ENCODE data around the gene PTPRG.

PTPRG gene

DNA sequence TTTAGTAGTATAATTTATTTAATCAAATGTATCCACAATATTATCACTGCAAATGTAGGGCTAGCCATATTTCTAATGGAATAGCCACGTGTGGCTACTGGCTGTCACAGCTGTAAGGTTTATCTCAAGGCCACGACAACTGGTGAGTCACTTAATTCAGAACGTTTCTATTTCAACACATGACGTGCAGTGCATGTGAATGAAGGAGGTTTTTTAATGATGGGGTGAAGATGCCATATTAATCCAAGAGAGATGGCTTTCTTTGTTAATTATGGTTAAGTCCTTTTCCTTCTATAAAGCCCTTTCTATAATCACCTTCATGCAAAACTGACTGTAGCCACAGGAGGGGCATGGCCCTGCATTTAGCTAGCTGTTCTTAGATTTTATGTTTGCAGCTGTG lies 600.0 kb downstream of the PTPRG start:
- TF ChIP-seq, protein P1, sequence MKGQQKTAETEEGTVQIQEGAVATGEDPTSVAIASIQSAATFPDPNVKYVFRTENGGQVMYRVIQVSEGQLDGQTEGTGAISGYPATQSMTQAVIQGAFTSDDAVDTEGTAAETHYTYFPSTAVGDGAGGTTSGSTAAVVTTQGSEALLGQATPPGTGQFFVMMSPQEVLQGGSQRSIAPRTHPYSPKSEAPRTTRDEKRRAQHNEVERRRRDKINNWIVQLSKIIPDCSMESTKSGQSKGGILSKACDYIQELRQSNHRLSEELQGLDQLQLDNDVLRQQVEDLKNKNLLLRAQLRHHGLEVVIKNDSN (IDR thresholded peaks at IDR 0.05): no peak
- TF ChIP-seq TCF12 (IDR thresholded peaks at IDR 0.05; ENCODE audit: low read depth) (no peak), TEAD4 (IDR thresholded peaks at IDR 0.05) (no peak), EP300 (IDR thresholded peaks at IDR 0.05; ENCODE audit: borderline replicate concordance) (no peak), CEBPB (IDR thresholded peaks at IDR 0.05) (no peak), ZBTB7A (IDR thresholded peaks at IDR 0.05; ENCODE audit: low read depth) (no peak), RAD21 (IDR thresholded peaks at IDR 0.05; ENCODE audit: low read depth) (no peak), YY1 (IDR thresholded peaks at IDR 0.05; ENCODE audit: low read depth) (no peak), TAF1 (IDR thresholded peaks at IDR 0.05; ENCODE audit: low read depth) (no peak), FOXM1 (IDR thresholded peaks at IDR 0.05; ENCODE audit: borderline replicate concordance, low read depth) (no peak), CREB1 (IDR thresholded peaks at IDR 0.05; ENCODE audit: low read depth) (no peak), NFIC (IDR thresholded peaks at IDR 0.05) (no peak), EGR1 (IDR thresholded peaks at IDR 0.05) (no peak)
- TF ChIP-seq, protein P2, sequence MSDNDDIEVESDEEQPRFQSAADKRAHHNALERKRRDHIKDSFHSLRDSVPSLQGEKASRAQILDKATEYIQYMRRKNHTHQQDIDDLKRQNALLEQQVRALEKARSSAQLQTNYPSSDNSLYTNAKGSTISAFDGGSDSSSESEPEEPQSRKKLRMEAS (IDR thresholded peaks at IDR 0.05): no peak
- TF ChIP-seq, protein P3, sequence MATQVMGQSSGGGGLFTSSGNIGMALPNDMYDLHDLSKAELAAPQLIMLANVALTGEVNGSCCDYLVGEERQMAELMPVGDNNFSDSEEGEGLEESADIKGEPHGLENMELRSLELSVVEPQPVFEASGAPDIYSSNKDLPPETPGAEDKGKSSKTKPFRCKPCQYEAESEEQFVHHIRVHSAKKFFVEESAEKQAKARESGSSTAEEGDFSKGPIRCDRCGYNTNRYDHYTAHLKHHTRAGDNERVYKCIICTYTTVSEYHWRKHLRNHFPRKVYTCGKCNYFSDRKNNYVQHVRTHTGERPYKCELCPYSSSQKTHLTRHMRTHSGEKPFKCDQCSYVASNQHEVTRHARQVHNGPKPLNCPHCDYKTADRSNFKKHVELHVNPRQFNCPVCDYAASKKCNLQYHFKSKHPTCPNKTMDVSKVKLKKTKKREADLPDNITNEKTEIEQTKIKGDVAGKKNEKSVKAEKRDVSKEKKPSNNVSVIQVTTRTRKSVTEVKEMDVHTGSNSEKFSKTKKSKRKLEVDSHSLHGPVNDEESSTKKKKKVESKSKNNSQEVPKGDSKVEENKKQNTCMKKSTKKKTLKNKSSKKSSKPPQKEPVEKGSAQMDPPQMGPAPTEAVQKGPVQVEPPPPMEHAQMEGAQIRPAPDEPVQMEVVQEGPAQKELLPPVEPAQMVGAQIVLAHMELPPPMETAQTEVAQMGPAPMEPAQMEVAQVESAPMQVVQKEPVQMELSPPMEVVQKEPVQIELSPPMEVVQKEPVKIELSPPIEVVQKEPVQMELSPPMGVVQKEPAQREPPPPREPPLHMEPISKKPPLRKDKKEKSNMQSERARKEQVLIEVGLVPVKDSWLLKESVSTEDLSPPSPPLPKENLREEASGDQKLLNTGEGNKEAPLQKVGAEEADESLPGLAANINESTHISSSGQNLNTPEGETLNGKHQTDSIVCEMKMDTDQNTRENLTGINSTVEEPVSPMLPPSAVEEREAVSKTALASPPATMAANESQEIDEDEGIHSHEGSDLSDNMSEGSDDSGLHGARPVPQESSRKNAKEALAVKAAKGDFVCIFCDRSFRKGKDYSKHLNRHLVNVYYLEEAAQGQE (IDR thresholded peaks at IDR 0.05; ENCODE audit: low read depth): no peak

GRCh38 chr3:62164196-62164595 lies 602.8 kb downstream of the PTPRG start:
- TF ChIP-seq, protein P2 (IDR thresholded peaks at IDR 0.05): no peak
- no peak for TF ChIP-seq EP300 (IDR thresholded peaks at IDR 0.05; ENCODE audit: borderline replicate concordance)
- TF ChIP-seq YY1 (IDR thresholded peaks at IDR 0.05; ENCODE audit: low read depth): no peak
- TF ChIP-seq, protein P3 (IDR thresholded peaks at IDR 0.05; ENCODE audit: low read depth): no peak

- TF ChIP-seq ZBTB7A (IDR thresholded peaks at IDR 0.05; ENCODE audit: low read depth) (no peak), CREB1 (IDR thresholded peaks at IDR 0.05; ENCODE audit: low read depth) (no peak), TAF1 (IDR thresholded peaks at IDR 0.05; ENCODE audit: low read depth) (no peak), EP300 (IDR thresholded peaks at IDR 0.05; ENCODE audit: borderline replicate concordance) (no peak), NFIC (IDR thresholded peaks at IDR 0.05) (no peak), RAD21 (IDR thresholded peaks at IDR 0.05; ENCODE audit: low read depth) (no peak), EGR1 (IDR thresholded peaks at IDR 0.05) (no peak), TCF12 (IDR thresholded peaks at IDR 0.05; ENCODE audit: low read depth) (no peak)
- TF ChIP-seq, protein P1 (IDR thresholded peaks at IDR 0.05): no peak
Measured at GRCh38 chr3:62164746-62165145, 603.4 kb downstream of the PTPRG start.

GRCh38 chr3:62167566-62168262 lies 606.3 kb downstream of the PTPRG start:
- no peak for TF ChIP-seq NFIC (IDR thresholded peaks at IDR 0.05)
- TF ChIP-seq, protein P3 (IDR thresholded peaks at IDR 0.05; ENCODE audit: low read depth): no peak
- TF ChIP-seq CEBPB (IDR thresholded peaks at IDR 0.05): no peak
- TF ChIP-seq RAD21 (IDR thresholded peaks at IDR 0.05; ENCODE audit: low read depth): no peak
- TF ChIP-seq CREB1 (IDR thresholded peaks at IDR 0.05; ENCODE audit: low read depth): no peak
- TF ChIP-seq YY1 (IDR thresholded peaks at IDR 0.05; ENCODE audit: low read depth): no peak

DNA sequence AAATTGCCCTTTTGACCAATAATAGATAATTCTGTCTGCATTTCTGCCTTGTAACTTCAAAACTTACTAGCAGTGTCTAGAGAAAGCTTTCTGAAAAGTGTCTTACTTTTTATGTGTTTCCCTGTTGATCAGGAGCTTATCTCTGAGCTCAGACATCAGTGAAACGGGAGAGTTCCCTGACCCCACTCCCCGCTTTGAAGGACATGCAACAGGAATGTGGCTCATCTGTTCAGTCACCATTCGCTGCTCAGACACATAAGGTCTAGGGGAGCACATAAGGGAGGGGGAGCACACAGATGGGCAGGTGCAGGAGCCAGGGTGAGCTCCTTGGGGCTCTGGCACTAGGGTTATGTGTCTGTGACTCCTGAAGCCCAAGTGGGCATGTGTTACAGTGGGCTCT lies 607.0 kb downstream of the PTPRG start:
- TF ChIP-seq, protein P1 (IDR thresholded peaks at IDR 0.05): no peak
- TF ChIP-seq EGR1 (IDR thresholded peaks at IDR 0.05): no peak
- no peak for TF ChIP-seq FOXM1 (IDR thresholded peaks at IDR 0.05; ENCODE audit: borderline replicate concordance, low read depth)
- no peak for TF ChIP-seq CEBPB (IDR thresholded peaks at IDR 0.05)
- TF ChIP-seq EP300 (IDR thresholded peaks at IDR 0.05; ENCODE audit: borderline replicate concordance): no peak
- TF ChIP-seq ZBTB7A (IDR thresholded peaks at IDR 0.05; ENCODE audit: low read depth): no peak
- TF ChIP-seq, protein P3 (IDR thresholded peaks at IDR 0.05; ENCODE audit: low read depth): no peak
- no peak for TF ChIP-seq RAD21 (IDR thresholded peaks at IDR 0.05; ENCODE audit: low read depth)
- TF ChIP-seq TAF1 (IDR thresholded peaks at IDR 0.05; ENCODE audit: low read depth): no peak
- TF ChIP-seq, protein P2 (IDR thresholded peaks at IDR 0.05): no peak
- TF ChIP-seq NFIC (IDR thresholded peaks at IDR 0.05): no peak
- TF ChIP-seq TCF12 (IDR thresholded peaks at IDR 0.05; ENCODE audit: low read depth): no peak
- TF ChIP-seq TEAD4 (IDR thresholded peaks at IDR 0.05): no peak
- no peak for TF ChIP-seq CREB1 (IDR thresholded peaks at IDR 0.05; ENCODE audit: low read depth)
- no peak for TF ChIP-seq YY1 (IDR thresholded peaks at IDR 0.05; ENCODE audit: low read depth)
